GM06990 (cell line): Measurements from ENCODE around the gene VTN.

Source experiments
- DNase-seq: peaks from one replicate; pipeline ENCODE4 v3.0.0-alpha.2; 2011; ENCODE audit not compliant: insufficient read length; ENCODE audit errors: extremely low read depth
- H3K27me3 ChIP-seq: replicated peaks from 2 replicates; pipeline ENCODE4 v1.6.0; 2011; ENCODE audit warnings: low read length; ENCODE audit not compliant: control insufficient read depth, insufficient read depth
- H3K36me3 ChIP-seq: 2 replicates; pipeline ENCODE4 v1.5.1; 2011; ENCODE audit warnings: low read length; ENCODE audit not compliant: control insufficient read depth, insufficient read depth
- H3K4me3 ChIP-seq: replicated peaks from 2 replicates; pipeline ENCODE4 v1.5.1; 2011; ENCODE audit warnings: low read depth, mild to moderate bottlenecking, control low read depth, low read length
- CTCF ChIP-seq: IDR thresholded peaks from 2 replicates; pipeline ENCODE4 v1.5.1; 2011; ENCODE audit warnings: low read length, control low read depth, mild to moderate bottlenecking, inconsistent platforms; ENCODE audit not compliant: insufficient read depth, poor library complexity, severe bottlenecking

VTN gene

GRCh38 chr17:28394337-28395116 is 24.4 kb upstream of the VTN start:
- TF ChIP-seq CTCF: no peak
- peaks cover 25% of the 10 kb centered on the region for H3K36me3 ChIP-seq
- H3K27me3 ChIP-seq: no peaks in the 10 kb centered on the region
- no peak overlapping the region for H3K4me3 ChIP-seq
- no peak for DNase-seq

GRCh38 chr17:28392491-28392890 is 22.4 kb upstream of the VTN start:
- Histone ChIP-seq H3K27me3 (no peaks in the 10 kb centered on the region), H3K36me3 (peaks cover 18% of the 10 kb centered on the region), H3K4me3 (no peak overlapping the region)
- no peak for TF ChIP-seq CTCF
- DNase-seq: no peak

- H3K36me3 ChIP-seq: peaks cover 14% of the 10 kb centered on the region
- H3K27me3 ChIP-seq: no peaks in the 10 kb centered on the region
- no peak overlapping the region for H3K4me3 ChIP-seq
- no peak for DNase-seq
- no peak for TF ChIP-seq CTCF
Measured at GRCh38 chr17:28391401-28391800, 21.3 kb upstream of the VTN start.

GRCh38 chr17:28390984-28391383 is 20.9 kb upstream of the VTN start:
- Histone ChIP-seq H3K4me3 (no peak overlapping the region), H3K27me3 (no peaks in the 10 kb centered on the region), H3K36me3 (peaks cover 10% of the 10 kb centered on the region)
- TF ChIP-seq CTCF: no peak
- DNase-seq: no peak

- Histone ChIP-seq H3K27me3 (no peaks in the 10 kb centered on the region), H3K4me3 (no peak overlapping the region), H3K36me3 (peaks cover 8% of the 10 kb centered on the region)
- no peak for TF ChIP-seq CTCF
- DNase-seq: no peak
Measured at GRCh38 chr17:28390563-28390962, 20.5 kb upstream of the VTN start.
